B cell (primary cell): Measurements from ENCODE around the gene NT5DC3. TPM values are rescaled to one million over a fixed set of nuclear protein-coding genes. Genes with fewer than 3 reads are reported as not detected.

Experiments used
- ATAC-seq: fragments of 200-7000 bp; cut with Tn5 transposase; one replicate; pipeline ENCODE4 v1.10.0; 2021; ENCODE audit warnings: low read depth, mild to moderate bottlenecking, moderate number of reproducible peaks, moderate library complexity
- CTCF ChIA-PET: fragments of 350-600 bp; sonication (Branson Sonifier 250); formaldehyde crosslinking; loops from one replicate; lab custom pipeline; 2021; ENCODE audit warnings: antibody characterized with exemption, inconsistent platforms; lab: Charles Lee
- POLR2A ChIA-PET: fragments of 350-600 bp; sonication (Branson Sonifier 250); formaldehyde crosslinking; loops from one replicate; lab custom pipeline; 2021; ENCODE audit warnings: antibody characterized with exemption; lab: Charles Lee
- DNase-seq: peaks from one replicate; pipeline ENCODE4 v3.0.0; 2013
- H2AFZ ChIP-seq: 2 replicates; pipeline ENCODE4 v1.6.1; 2012; ENCODE audit warnings: mild to moderate bottlenecking, low read depth, low read length; ENCODE audit not compliant: insufficient read depth, poor library complexity, severe bottlenecking
- H3K27ac ChIP-seq, 2 donors: 1 replicate in 1 of 2; 2 replicates in 1 of 2; pipeline ENCODE4 v1.5.1; 2012 to 2013; ENCODE audit warnings: low read length in 2 of 2, mild to moderate bottlenecking in 2 of 2, moderate library complexity in 1 of 2
- H3K27me3 ChIP-seq, 4 experiments: fragments of 200-600 bp in 1 of 4; sonication (generic) in 1 of 4; replicated peaks in 1 of 4; 1 replicate in 2 of 4; 2 replicates in 2 of 4; pipeline versions ENCODE4 v1.6.1 to v1.7.0; 2013 to 2016; ENCODE audit warnings: low read length in 3 of 4, mild to moderate bottlenecking in 2 of 4, mixed read lengths in 1 of 4, moderate library complexity in 1 of 4; ENCODE audit not compliant: insufficient read depth in 4 of 4, control insufficient read depth in 3 of 4; ENCODE audit errors: control extremely low read depth in 1 of 4
- H3K36me3 ChIP-seq, 2 experiments: replicated peaks in 1 of 2; 1 replicate in 1 of 2; 2 replicates in 1 of 2; pipeline versions ENCODE4 v1.6.1 to v1.7.1; 2013; ENCODE audit warnings: low read length in 1 of 2; ENCODE audit not compliant: insufficient read depth in 2 of 2, control insufficient read depth in 1 of 2; ENCODE audit errors: control extremely low read depth in 1 of 2, extremely low read depth in 1 of 2
- H3K4me1 ChIP-seq, 2 donors: fragments of 200-600 bp in 1 of 2; sonication (generic) in 1 of 2; 1 replicate in 1 of 2; 2 replicates in 1 of 2; pipeline versions ENCODE4 v1.5.1 to v1.6.1; 2013 to 2017; ENCODE audit warnings: low read length in 2 of 2; ENCODE audit not compliant: control insufficient read depth in 2 of 2, insufficient read depth in 2 of 2
- H3K4me2 ChIP-seq: replicated peaks from 2 replicates; pipeline ENCODE3; 2012; ENCODE audit warnings: mild to moderate bottlenecking, low read depth, low read length; ENCODE audit not compliant: poor library complexity, severe bottlenecking
- H3K4me3 ChIP-seq, 5 experiments: fragments of 200-600 bp in 1 of 5; sonication (generic) in 1 of 5; 1 replicate in 3 of 5; 2 replicates in 2 of 5; pipeline versions ENCODE4 v1.5.1 to v1.7.0; 2011 to 2016; ENCODE audit warnings: low read length in 4 of 5, mild to moderate bottlenecking in 4 of 5, low read depth in 2 of 5, control low read depth in 1 of 5, moderate library complexity in 1 of 5; ENCODE audit not compliant: insufficient read depth in 1 of 5; ENCODE audit errors: control extremely low read depth in 1 of 5, extremely low read depth in 1 of 5
- H3K79me2 ChIP-seq: fragments of 200-600 bp; sonication (generic); one replicate; pipeline ENCODE4 v1.6.0; 2016; ENCODE audit warnings: low read length; ENCODE audit not compliant: control insufficient read depth, insufficient read depth
- H3K9ac ChIP-seq: fragments of 200-600 bp; sonication (generic); 2 replicates; pipeline ENCODE4 v1.6.1; 2017; ENCODE audit warnings: mild to moderate bottlenecking, low read length, moderate library complexity
- H3K9me3 ChIP-seq, 3 donors: one replicate each; pipeline versions ENCODE4 v1.6.1 to v1.7.1; 2013; ENCODE audit warnings: low read length in 2 of 3; ENCODE audit not compliant: control insufficient read depth in 2 of 3, insufficient read depth in 1 of 3; ENCODE audit errors: control extremely low read depth in 1 of 3
- H4K20me1 ChIP-seq: 2 replicates; pipeline ENCODE4 v1.6.0; 2012; ENCODE audit warnings: mild to moderate bottlenecking, low read length; ENCODE audit not compliant: insufficient read depth, control insufficient read depth, poor library complexity, severe bottlenecking
- H3K27ac Mint-ChIP-seq: one replicate; pipeline ENCODE4 v1.8.0; 2021; ENCODE audit warnings: mixed read lengths
- H3K27me3 Mint-ChIP-seq: one replicate; pipeline ENCODE4 v1.8.0; 2021; ENCODE audit warnings: mixed read lengths
- H3K4me1 Mint-ChIP-seq: one replicate; pipeline ENCODE4 v1.8.0; 2021; ENCODE audit warnings: mixed read lengths
- H3K4me3 Mint-ChIP-seq: one replicate; pipeline ENCODE4 v1.8.0; 2021; ENCODE audit warnings: mixed read lengths
- H3K9me3 Mint-ChIP-seq: one replicate; pipeline ENCODE4 v1.8.0; 2022; ENCODE audit warnings: mixed read lengths; ENCODE audit not compliant: insufficient read depth
- CTCF ChIP-seq: fragments of 200-600 bp; IDR thresholded peaks from one replicate; pipeline ENCODE4 v1.8.0; 2022; ENCODE audit warnings: antibody characterized with exemption, mild to moderate bottlenecking
- EZH2 ChIP-seq: IDR thresholded peaks from 2 replicates; pipeline ENCODE4 v1.6.1; 2012; ENCODE audit warnings: borderline replicate concordance, low read depth, mild to moderate bottlenecking, moderate library complexity, low read length; ENCODE audit not compliant: insufficient read depth, poor library complexity, severe bottlenecking
- WGBS: methylation state at CpG from one replicate; pipeline ENCODE4 v1.1.5; 2013; ENCODE audit warnings: missing lambda C conversion rate; ENCODE audit not compliant: insufficient coverage; 5-methylcytosine and 5-hydroxymethylcytosine counted together
- intact Hi-C: fragments of 100-400 bp; cut with micrococcal nuclease; formaldehyde crosslinking; loops from one replicate; pipeline ENCODE4 v1.10.0; 2022
- polyA plus RNA-seq: library from polyadenylated mRNA; depleted of rRNA; stranded (reverse); fragments of >200 nt; gene quantifications from 2 replicates; pipeline ENCODE4 v1.2.3, GENCODE V29; 2012
- total RNA-seq, 2 donors: library from RNA; stranded (reverse); fragments of 120-200 nt in 1 of 2; gene quantifications; 1 replicate in 1 of 2; 2 replicates in 1 of 2; pipeline versions ENCODE4 v1.2.3 to v1.2.4, GENCODE V29; 2013 to 2022

Gene NT5DC3
- total and polyA plus RNA-seq, 2 donors (not counting 1 experiment from before 2014, with no cell fraction given): 4.4 to 10.6 TPM

DNA sequence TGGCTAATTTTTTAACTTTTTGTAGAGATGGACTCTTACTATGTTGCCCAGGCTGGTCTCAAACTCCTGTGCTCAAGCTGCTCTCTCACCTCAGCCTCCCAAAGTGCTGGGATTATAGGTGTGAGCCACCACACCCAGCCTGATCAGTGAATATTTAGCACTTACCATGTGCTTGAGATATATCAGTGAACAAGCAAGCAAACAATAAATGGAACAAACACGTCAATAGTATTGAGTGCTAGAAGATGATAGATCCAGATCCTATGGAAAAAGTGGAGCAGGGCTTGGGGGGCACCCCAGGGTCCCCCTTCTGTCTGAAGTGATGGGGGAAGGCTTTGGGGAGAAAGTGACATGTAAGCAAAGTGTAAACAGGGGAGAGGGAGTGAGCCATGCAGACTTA is 83.8 kb downstream of the NT5DC3 start:
- POLR2A ChIA-PET: no interaction called here
- CTCF ChIA-PET: no interaction called here

GRCh38 chr12:103756443-103756842 is 84.6 kb downstream of the NT5DC3 start:
- Histone ChIP-seq H3K79me2 (no peaks in the 10 kb centered on the region), H3K27ac (no peak overlapping the region), H3K9ac (no peak overlapping the region), H3K4me3 (no peak overlapping the region), H3K9me3 (no peaks in the 10 kb centered on the region), H2AFZ (no peak overlapping the region), H3K4me1 (no peaks in the 10 kb centered on the region), H4K20me1 (no peaks in the 10 kb centered on the region), H3K27me3 (no peaks in the 10 kb centered on the region), H3K36me3 (no peaks in the 10 kb centered on the region), H3K4me2 (no peak overlapping the region)
- H3K27ac Mint-ChIP-seq: no peak overlapping the region
- no peaks in the 10 kb centered on the region for H3K9me3 Mint-ChIP-seq
- 95% methylated on average over 5 of the region's 5 CpGs for WGBS
- DNase-seq: no peak
- H3K27me3 Mint-ChIP-seq: no peaks in the 10 kb centered on the region
- no peak for TF ChIP-seq CTCF
- no peak for TF ChIP-seq EZH2
- POLR2A ChIA-PET: no interaction called here
- H3K4me3 Mint-ChIP-seq: no peak overlapping the region
- CTCF ChIA-PET: no interaction called here
- no peaks in the 10 kb centered on the region for H3K4me1 Mint-ChIP-seq
- ATAC-seq: no peak
- intact Hi-C loops: no loop called here

More for the DNA sequence above, 83.8 kb downstream of the NT5DC3 start:
- no peaks in the 10 kb centered on the region for H3K36me3 ChIP-seq
- TF ChIP-seq EZH2 (no peak), CTCF (no peak)
- DNase-seq (no peak), ATAC-seq (no peak)
- no peak overlapping the region for H3K4me3 ChIP-seq
- H3K4me2 ChIP-seq: no peak overlapping the region
- no peaks in the 10 kb centered on the region for H3K9me3 ChIP-seq
- no peaks in the 10 kb centered on the region for H3K9me3 Mint-ChIP-seq
- no peaks in the 10 kb centered on the region for H3K27me3 ChIP-seq
- no peaks in the 10 kb centered on the region for H3K27me3 Mint-ChIP-seq
- no peaks in the 10 kb centered on the region for H4K20me1 ChIP-seq
- H3K27ac Mint-ChIP-seq: no peak overlapping the region
- H3K4me3 Mint-ChIP-seq: no peak overlapping the region
- no peak overlapping the region for H3K9ac ChIP-seq
- H3K4me1 Mint-ChIP-seq: no peaks in the 10 kb centered on the region
- intact Hi-C loops: no loop called here
- WGBS: 88% methylated on average over 1 of the region's 1 CpG
- H3K27ac ChIP-seq: no peak overlapping the region
- no peaks in the 10 kb centered on the region for H3K79me2 ChIP-seq
- no peaks in the 10 kb centered on the region for H3K4me1 ChIP-seq
- H2AFZ ChIP-seq: no peak overlapping the region
